ENCODE results near the gene CDK5RAP1.
"Not testable (repeated sequence)": the region's sequence is repeated elsewhere in the genome, so short reads cannot be mapped to it uniquely, and the experiment has no call there.

CDK5RAP1 gene

DNA sequence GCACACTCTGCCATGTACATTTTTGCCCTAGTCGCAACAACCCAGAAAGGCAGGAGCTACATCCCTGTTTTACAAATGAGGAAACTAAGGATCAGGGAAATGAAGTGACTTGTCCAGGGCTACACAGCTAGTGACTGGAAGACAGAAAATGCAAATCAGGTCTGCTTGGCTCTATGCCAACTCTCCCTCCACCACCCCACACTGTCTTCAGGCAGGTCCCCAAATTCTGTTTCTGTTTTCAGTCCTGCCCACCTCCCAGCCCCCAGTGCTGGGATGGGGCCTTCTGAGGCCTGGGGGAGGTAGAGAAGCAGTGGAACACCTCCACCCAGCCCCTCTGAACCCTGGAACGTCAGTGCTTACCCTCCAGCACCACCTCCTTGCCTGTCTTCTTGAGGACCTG is 37.2 kb upstream of the CDK5RAP1 start:
- no peak for DNase-seq (ENCODE audit: low read depth)
- Histone ChIP-seq H3K27me3 (replicated peaks; ENCODE audit: control insufficient read depth, insufficient read depth, low read length) (no peaks in the 10 kb centered on the region), H3K4me3 (ENCODE audit: low read length) (no peak overlapping the region), H3K9me3 (ENCODE audit: control insufficient read depth, low read length) (no peaks in the 10 kb centered on the region), H3K4me1 (ENCODE audit: control insufficient read depth, insufficient read depth, low read length) (peaks cover 50% of the 10 kb centered on the region), H3K9ac (ENCODE audit: low read length) (no peak overlapping the region), H3K36me3 (ENCODE audit: control insufficient read depth, insufficient read depth, low read length, severe bottlenecking) (peaks cover 16% of the 10 kb centered on the region)

DNA sequence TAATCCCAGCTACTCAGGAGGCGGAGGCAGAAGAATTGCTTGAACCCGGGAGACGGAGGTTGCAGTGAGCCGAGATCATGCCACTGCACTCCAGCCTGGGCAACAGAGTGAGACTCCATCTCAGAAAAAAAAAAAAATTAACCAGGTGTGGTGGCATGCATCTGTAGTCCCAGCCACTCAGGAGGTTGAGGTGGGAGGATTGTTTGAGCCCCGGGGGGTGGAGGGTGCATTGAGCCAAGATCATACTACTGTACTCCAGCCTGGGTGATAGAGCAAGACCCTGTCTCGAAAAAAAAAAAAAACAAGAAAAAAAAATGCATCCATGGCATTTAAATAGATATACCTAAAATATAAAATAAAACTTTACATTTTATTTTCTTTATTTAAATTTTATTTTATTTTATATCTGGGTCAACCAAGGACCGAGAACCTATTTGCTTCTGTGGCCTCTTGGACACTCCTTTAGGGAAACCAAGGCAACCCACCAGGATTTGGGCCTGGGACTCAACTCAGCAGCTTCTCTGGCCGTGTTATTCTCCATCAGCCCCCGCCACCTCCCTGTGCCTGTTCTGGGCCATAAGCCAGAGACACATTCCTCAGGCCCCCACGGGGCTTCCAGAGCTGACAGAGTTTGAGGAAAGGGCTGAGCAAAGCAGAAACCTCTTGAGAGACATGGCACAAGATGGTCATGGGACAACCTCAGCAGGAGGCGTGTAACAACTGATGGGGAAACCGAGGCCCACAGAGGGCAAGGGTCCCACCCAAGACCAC is 36.0 kb upstream of the CDK5RAP1 start:
- peaks cover 16% of the 10 kb centered on the region for H3K36me3 ChIP-seq (ENCODE audit: control insufficient read depth, insufficient read depth, low read length, severe bottlenecking)
- H3K27me3 ChIP-seq (replicated peaks; ENCODE audit: control insufficient read depth, insufficient read depth, low read length): no peaks in the 10 kb centered on the region
- no peak overlapping the region for H3K9ac ChIP-seq (ENCODE audit: low read length)
- no peaks in the 10 kb centered on the region for H3K9me3 ChIP-seq (ENCODE audit: control insufficient read depth, low read length)
- H3K4me1 ChIP-seq (ENCODE audit: control insufficient read depth, insufficient read depth, low read length): peaks cover 56% of the 10 kb centered on the region
- peak; percentile 49 for DNase-seq (ENCODE audit: low read depth)
- H3K4me3 ChIP-seq (ENCODE audit: low read length): no peak overlapping the region

DNA sequence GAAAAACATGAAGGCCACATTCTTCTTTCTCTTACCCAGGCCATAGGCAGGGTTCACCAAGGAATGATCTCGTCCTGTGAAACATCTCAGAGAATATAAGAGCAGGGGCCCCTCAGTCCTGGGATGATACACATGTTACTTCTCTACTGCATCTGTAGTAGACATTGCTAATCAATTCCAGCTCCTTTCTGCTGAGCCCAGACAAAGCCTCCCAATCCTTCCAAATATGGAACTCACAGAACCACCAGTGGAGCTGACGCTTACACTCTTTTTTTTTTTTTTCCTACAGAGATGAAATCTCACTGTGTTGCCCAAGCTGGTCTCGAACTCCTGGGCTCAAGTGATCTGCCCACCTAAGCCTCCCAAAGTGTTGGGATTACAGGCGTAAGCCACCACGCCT is 33.1 kb upstream of the CDK5RAP1 start:
- Histone ChIP-seq H3K27me3 (replicated peaks; ENCODE audit: control insufficient read depth, insufficient read depth, low read length) (no peaks in the 10 kb centered on the region), H3K36me3 (ENCODE audit: control insufficient read depth, insufficient read depth, low read length, severe bottlenecking) (peaks cover 16% of the 10 kb centered on the region), H3K9me3 (ENCODE audit: control insufficient read depth, low read length) (no peaks in the 10 kb centered on the region), H3K4me3 (ENCODE audit: low read length) (no peak overlapping the region), H3K9ac (ENCODE audit: low read length) (peak overlapping the region; percentile 71), H3K4me1 (ENCODE audit: control insufficient read depth, insufficient read depth, low read length) (peaks cover 53% of the 10 kb centered on the region)
- DNase-seq (ENCODE audit: low read depth): no peak

DNA sequence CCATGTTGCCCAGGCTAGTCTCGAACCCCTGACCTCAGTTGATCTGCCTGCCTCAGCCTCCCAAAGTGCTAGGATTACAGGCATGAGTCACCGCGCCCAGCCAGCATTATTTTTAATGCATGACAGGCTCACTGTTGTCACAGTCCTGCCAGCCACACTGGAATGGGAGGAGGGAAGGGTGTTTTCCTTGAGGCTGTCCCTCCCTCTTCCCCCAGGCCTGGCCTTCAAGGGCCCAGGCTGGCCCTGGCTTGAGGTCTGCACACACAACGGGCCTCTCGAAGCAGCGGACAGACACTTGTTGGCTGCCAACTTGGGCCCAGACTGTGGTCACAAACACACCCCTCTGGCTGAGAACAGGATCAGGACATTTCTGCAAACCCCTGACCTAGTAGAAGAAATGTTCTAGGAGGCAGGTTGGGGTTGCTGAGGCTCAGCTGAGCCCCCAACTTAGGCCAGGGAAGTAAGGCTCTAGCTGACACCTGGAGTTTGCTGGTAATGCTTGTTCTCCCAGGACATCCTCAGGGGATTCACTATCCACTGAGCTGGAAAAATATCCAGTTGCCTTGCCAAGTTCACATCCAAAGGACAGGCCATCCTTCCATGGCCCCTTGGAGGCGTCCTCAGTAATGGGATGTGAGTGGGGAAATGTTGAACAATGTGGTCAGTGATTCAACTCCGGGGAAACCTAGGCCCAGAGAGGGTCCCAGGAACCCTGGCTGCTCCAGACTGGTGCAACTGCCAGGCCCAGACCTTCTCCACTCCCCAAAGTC is 32.3 kb upstream of the CDK5RAP1 start:
- Histone ChIP-seq H3K9ac (ENCODE audit: low read length) (peak overlapping the region; percentile 71), H3K27me3 (replicated peaks; ENCODE audit: control insufficient read depth, insufficient read depth, low read length) (no peaks in the 10 kb centered on the region), H3K4me3 (ENCODE audit: low read length) (no peak overlapping the region), H3K9me3 (ENCODE audit: control insufficient read depth, low read length) (no peaks in the 10 kb centered on the region), H3K36me3 (ENCODE audit: control insufficient read depth, insufficient read depth, low read length, severe bottlenecking) (peaks cover 12% of the 10 kb centered on the region), H3K4me1 (ENCODE audit: control insufficient read depth, insufficient read depth, low read length) (peaks cover 50% of the 10 kb centered on the region)
- no peak for DNase-seq (ENCODE audit: low read depth)

DNA sequence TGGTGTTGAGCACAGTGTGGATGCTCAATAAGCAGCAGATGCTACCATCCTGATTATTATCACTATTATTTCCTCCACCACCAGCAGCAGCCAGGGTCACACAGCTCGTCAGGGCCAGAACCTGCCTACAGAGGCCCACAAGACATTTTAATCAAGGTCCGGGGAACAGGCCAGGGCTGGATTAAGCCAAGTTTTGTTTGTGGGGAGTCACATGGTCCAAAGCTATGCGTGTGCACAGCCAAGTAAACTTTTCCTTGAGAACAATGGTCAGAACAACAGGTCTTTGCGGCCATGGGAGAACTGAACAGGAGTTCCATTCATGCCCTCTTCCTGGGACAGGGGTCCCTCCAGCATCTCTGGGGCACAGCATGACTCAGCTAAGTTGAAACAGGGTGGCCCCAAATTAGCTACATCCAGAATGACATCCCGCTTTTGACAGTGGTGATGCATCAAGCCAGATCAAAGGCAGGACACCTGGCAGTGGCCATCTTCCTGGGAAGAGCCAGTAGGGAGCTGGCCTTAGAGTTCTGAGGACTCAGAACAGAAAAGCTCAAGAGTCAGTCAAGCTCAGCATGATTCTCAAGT is 30.6 kb upstream of the CDK5RAP1 start:
- peaks cover 38% of the 10 kb centered on the region for H3K4me1 ChIP-seq (ENCODE audit: control insufficient read depth, insufficient read depth, low read length)
- no peaks in the 10 kb centered on the region for H3K27me3 ChIP-seq (replicated peaks; ENCODE audit: control insufficient read depth, insufficient read depth, low read length)
- peak overlapping the region; percentile 1 for H3K9ac ChIP-seq (ENCODE audit: low read length)
- no peak overlapping the region for H3K4me3 ChIP-seq (ENCODE audit: low read length)
- peaks cover 16% of the 10 kb centered on the region for H3K36me3 ChIP-seq (ENCODE audit: control insufficient read depth, insufficient read depth, low read length, severe bottlenecking)
- no peaks in the 10 kb centered on the region for H3K9me3 ChIP-seq (ENCODE audit: control insufficient read depth, low read length)
- DNase-seq (ENCODE audit: low read depth): peak; percentile 26

DNA sequence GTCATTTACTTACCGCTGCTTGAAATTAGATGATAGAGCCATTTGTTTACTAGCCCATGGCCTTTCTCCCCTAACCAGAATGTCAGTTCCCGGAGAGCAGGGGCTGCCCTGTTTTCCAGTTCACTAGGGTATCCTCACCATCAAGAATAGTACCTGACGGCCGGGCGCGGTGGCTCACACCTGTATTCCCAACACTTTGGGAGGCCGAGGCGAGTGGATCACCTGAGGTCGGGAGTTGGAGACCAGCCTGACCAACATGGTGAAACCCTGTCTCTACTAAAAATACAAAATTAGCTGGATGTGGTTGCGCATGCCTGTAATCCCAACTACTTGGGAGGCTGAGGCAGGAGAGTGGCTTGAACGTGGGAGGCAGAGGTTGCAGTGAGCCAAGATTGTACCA is 22.6 kb upstream of the CDK5RAP1 start:
- Histone ChIP-seq H3K36me3 (ENCODE audit: control insufficient read depth, insufficient read depth, low read length, severe bottlenecking) (peaks cover 14% of the 10 kb centered on the region), H3K4me1 (ENCODE audit: control insufficient read depth, insufficient read depth, low read length) (peaks cover 31% of the 10 kb centered on the region), H3K9ac (ENCODE audit: low read length) (peak overlapping the region; percentile 84)
- H3K9me3 ChIP-seq (ENCODE audit: control insufficient read depth, low read length); H3K27me3 ChIP-seq (replicated peaks; ENCODE audit: control insufficient read depth, insufficient read depth, low read length); H3K4me3 ChIP-seq (ENCODE audit: low read length); DNase-seq (ENCODE audit: low read depth): not testable (repeated sequence)

DNA sequence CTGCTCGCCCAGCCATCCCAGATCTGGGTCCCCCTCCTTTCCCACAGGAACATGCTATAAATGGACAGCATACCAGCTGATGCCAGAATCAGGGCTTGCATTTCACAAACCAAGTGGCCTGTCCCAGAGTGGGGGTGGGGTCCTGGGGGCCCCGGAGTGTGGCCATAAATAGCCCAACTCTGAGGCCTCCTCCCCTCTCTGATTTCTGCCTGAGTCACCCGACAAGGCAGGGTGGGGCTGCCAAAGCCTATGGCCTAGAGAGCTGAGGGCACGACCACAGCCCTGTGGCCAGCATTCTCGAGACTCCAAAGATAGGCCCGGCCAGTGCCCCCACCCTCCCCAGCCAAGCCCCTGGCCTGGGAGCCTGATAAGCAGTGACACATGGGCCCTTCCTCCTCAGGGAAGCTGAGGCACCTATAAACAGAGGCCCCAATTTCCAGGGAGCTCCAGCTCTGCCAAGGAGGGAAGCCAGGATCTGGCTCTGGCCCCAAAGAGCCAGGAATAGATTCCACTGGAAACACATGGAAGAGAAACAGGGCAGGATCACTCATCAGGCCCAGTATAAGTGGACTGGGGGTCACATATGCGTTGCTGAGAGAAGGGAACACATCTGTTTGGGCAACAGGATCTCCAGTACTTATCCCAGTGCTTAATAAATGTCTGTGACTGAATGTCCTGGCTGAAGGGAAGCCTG is 22.0 kb upstream of the CDK5RAP1 start:
- Histone ChIP-seq H3K9me3 (ENCODE audit: control insufficient read depth, low read length) (no peaks in the 10 kb centered on the region), H3K36me3 (ENCODE audit: control insufficient read depth, insufficient read depth, low read length, severe bottlenecking) (peaks cover 14% of the 10 kb centered on the region), H3K9ac (ENCODE audit: low read length) (peak overlapping the region; percentile 84), H3K27me3 (replicated peaks; ENCODE audit: control insufficient read depth, insufficient read depth, low read length) (no peaks in the 10 kb centered on the region), H3K4me1 (ENCODE audit: control insufficient read depth, insufficient read depth, low read length) (peaks cover 33% of the 10 kb centered on the region), H3K4me3 (ENCODE audit: low read length) (no peak overlapping the region)
- peak; percentile 75 for DNase-seq (ENCODE audit: low read depth)

DNA sequence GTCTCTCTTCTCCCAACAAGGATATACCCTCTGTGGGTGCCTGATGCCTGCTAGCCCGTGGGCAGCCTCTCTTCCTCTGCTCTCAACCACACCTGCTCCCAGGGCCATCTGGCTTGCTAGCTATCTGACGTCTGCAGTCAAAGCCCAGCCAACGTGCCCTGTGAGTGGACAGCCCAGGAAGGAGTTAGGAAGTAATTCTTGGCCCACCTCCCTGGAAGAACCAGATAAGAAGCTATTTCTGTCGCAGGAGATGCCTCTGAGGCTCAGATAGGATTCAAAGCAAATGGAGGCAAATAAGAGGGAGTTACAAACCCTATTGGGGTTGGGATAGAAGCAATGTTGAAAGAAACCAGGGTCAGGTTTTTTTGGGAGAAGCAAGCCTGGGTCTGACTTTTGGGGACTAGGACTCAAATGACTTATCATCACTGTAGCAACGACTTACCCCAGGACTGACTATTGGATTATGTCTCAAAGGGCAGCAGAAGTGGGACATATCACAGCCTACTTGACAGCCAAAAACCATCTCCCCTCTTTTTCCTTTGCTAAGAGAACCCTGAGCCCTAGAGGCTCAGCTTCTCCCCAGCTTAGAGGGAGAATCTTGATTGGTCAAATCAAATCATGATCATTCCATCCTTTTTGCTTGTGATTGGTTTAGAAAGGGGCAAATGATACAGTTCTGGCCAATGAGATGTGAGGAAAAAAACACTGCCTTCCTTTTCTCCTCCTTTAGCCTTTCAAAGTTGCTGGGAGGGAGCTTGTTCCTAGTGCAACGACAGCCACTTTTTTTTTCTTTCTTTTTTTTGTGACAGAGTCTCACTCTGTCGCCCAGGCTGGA is 18.0 kb upstream of the CDK5RAP1 start:
- Histone ChIP-seq H3K36me3 (ENCODE audit: control insufficient read depth, insufficient read depth, low read length, severe bottlenecking) (peaks cover 17% of the 10 kb centered on the region), H3K27me3 (replicated peaks; ENCODE audit: control insufficient read depth, insufficient read depth, low read length) (no peaks in the 10 kb centered on the region), H3K9me3 (ENCODE audit: control insufficient read depth, low read length) (no peaks in the 10 kb centered on the region), H3K4me3 (ENCODE audit: low read length) (no peak overlapping the region), H3K4me1 (ENCODE audit: control insufficient read depth, insufficient read depth, low read length) (peaks cover 37% of the 10 kb centered on the region), H3K9ac (ENCODE audit: low read length) (no peak overlapping the region)
- no peak for DNase-seq (ENCODE audit: low read depth)

DNA sequence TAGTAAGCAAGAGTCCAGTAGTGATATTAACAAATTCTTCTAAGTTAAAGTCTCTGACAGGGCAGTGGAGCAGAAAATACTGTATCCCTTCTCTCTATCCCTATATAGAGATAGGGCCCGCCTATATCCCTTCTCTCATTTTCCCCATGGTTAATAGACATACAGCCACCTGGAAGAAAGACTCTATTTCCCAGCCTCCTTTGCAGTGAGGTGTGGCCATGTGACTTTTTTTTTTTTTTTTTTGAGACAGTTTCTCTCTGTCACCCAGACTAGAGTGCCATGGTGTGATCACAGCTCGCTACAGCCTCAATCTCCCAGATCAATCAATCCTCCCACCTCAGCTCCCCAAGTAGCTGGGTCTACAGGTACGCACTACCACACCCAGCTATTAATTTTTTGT is 16.7 kb upstream of the CDK5RAP1 start:
- Histone ChIP-seq H3K4me1 (ENCODE audit: control insufficient read depth, insufficient read depth, low read length) (peaks cover 27% of the 10 kb centered on the region), H3K9ac (ENCODE audit: low read length) (no peak overlapping the region), H3K4me3 (ENCODE audit: low read length) (no peak overlapping the region), H3K36me3 (ENCODE audit: control insufficient read depth, insufficient read depth, low read length, severe bottlenecking) (peaks cover 23% of the 10 kb centered on the region), H3K9me3 (ENCODE audit: control insufficient read depth, low read length) (no peaks in the 10 kb centered on the region), H3K27me3 (replicated peaks; ENCODE audit: control insufficient read depth, insufficient read depth, low read length) (no peaks in the 10 kb centered on the region)
- DNase-seq (ENCODE audit: low read depth): no peak

DNA sequence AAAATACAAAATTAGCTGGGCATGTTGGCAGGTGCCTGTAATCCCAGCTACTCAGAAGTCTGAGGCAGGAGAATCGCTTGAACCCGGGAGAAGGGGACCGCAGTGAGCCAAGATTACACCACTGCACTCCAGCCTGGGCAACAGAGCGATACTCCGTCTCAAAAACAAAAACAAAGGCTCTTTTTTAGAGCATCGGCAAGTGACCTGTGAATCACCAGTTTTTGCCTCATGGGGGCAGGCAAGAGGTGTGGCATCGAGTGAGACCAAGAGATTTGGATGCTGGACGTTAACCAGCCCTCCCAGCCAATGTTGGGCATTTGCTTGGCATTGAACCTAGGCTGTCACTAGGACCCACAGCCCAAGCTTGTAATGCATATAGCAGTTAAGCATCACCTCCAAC is 14.6 kb upstream of the CDK5RAP1 start:
- no peaks in the 10 kb centered on the region for H3K9me3 ChIP-seq (ENCODE audit: control insufficient read depth, low read length)
- peak; percentile 42 for DNase-seq (ENCODE audit: low read depth)
- no peak overlapping the region for H3K9ac ChIP-seq (ENCODE audit: low read length)
- peaks cover 17% of the 10 kb centered on the region for H3K4me1 ChIP-seq (ENCODE audit: control insufficient read depth, insufficient read depth, low read length)
- H3K36me3 ChIP-seq (ENCODE audit: control insufficient read depth, insufficient read depth, low read length, severe bottlenecking): peaks cover 42% of the 10 kb centered on the region
- H3K27me3 ChIP-seq (replicated peaks; ENCODE audit: control insufficient read depth, insufficient read depth, low read length): no peaks in the 10 kb centered on the region
- H3K4me3 ChIP-seq (ENCODE audit: low read length): no peak overlapping the region

All from adipocyte (in vitro differentiated cells).